ENCODE results near the gene RNGTT. TPM values are rescaled to one million over a fixed set of nuclear protein-coding genes. Genes with fewer than 3 reads are reported as not detected.

Gene RNGTT
- total RNA-seq, 1 donor from 2014 or later: 11.4 TPM

DNA sequence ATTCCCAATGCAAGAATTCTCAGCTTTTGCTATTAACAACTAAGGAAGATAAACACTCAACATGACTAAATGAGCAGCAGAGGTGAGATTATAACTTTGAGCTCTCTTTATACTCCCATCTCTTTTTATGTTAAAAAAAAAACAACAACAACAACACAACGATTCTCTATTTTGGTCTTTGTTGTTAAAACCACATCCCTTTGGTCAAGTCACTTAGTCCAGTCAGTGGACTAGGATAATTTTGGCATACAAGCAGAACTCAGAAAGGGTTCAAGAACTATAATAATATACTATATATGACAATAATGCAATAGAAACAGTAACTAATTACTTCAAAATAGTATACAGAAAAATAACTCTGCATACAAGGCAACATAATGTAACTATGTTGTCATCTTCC, 312.4 kb downstream of the RNGTT start:
- Histone ChIP-seq H3K9me3 (no peaks in the 10 kb centered on the region), H3K27me3 (ENCODE audit: low read depth) (no peaks in the 10 kb centered on the region), H3K36me3 (no peaks in the 10 kb centered on the region), H3K4me3 (no peak overlapping the region), H3K4me1 (no peaks in the 10 kb centered on the region), H3K27ac (no peak overlapping the region)
- TF ChIP-seq, protein P1, sequence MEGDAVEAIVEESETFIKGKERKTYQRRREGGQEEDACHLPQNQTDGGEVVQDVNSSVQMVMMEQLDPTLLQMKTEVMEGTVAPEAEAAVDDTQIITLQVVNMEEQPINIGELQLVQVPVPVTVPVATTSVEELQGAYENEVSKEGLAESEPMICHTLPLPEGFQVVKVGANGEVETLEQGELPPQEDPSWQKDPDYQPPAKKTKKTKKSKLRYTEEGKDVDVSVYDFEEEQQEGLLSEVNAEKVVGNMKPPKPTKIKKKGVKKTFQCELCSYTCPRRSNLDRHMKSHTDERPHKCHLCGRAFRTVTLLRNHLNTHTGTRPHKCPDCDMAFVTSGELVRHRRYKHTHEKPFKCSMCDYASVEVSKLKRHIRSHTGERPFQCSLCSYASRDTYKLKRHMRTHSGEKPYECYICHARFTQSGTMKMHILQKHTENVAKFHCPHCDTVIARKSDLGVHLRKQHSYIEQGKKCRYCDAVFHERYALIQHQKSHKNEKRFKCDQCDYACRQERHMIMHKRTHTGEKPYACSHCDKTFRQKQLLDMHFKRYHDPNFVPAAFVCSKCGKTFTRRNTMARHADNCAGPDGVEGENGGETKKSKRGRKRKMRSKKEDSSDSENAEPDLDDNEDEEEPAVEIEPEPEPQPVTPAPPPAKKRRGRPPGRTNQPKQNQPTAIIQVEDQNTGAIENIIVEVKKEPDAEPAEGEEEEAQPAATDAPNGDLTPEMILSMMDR (IDR thresholded peaks at IDR 0.05): no peak
- ATAC-seq (no peak), DNase-seq (no peak)
- intact Hi-C loops (cut with DNase I): no loop called here

DNA sequence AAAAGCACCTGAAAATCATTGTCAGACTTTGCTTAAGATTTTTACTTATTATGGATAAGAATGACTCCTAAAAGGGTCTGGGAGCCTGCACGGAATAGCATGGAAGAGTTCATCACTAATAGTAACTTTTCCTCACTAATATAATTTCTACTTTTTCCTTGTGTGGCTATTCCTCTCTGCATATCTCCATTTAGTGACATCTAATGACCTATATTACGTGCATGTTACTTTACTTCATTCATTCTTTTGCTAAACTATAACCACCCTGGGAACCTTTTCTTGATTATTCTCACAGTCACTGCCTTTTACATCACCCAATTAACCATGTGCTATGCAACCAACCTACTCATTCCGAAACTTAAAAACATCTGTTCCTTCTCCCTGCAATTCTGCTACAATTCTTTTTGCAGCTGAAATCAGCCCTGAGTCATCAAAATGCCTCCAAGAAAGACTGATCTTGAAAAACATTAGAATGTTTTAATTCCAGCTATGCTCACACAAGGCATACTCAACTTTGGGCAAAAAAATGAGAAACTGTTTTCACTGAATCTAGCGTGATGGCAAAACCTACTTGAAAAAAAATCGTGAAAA, 313.3 kb downstream of the RNGTT start:
- intact Hi-C loops (cut with DNase I): no loop called here
- H3K4me3 ChIP-seq: no peak overlapping the region
- TF ChIP-seq, protein P1 (IDR thresholded peaks at IDR 0.05): no peak
- H3K27me3 ChIP-seq (ENCODE audit: low read depth): no peaks in the 10 kb centered on the region
- ATAC-seq: no peak
- DNase-seq: no peak
- no peak overlapping the region for H3K27ac ChIP-seq
- H3K36me3 ChIP-seq: no peaks in the 10 kb centered on the region
- H3K4me1 ChIP-seq: no peaks in the 10 kb centered on the region
- H3K9me3 ChIP-seq: no peaks in the 10 kb centered on the region

DNA sequence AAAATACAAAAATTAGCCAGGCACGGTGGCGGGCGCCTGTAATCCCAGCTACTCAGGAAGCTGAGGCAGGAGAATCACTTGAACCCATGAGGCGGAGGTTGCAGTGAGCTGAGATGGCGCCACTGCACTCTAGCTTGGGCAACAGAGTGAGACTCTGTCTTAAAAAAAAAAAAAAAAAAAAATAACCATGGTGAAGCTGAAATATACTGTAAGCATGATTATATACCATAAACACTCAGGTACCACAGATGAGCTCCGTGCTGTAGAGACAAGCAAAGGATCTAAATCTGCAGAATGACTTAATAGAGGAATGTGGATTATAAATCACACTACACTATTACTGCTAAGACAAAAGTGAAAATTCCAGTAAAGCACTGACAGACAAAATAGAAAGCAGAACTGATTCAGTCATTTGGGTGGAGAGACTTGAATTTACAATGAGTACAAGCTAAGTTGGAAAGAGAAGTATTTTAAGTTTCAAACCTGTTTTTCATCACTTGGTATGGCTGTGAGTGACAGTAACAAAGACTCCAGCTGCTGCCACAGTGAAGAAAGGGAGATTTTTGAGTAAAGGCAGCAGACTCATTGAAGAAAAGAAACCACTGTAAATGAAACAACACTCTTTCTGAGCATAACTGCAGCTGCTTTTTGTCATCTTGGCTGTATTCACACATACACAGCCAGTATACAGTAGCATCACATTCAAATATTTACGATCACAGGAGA, 322.1 kb downstream of the RNGTT start:
- TF ChIP-seq, protein P1 (IDR thresholded peaks at IDR 0.05): no peak
- DNase-seq (no peak), ATAC-seq (no peak)
- no peaks in the 10 kb centered on the region for H3K36me3 ChIP-seq
- H3K4me3 ChIP-seq: no peak overlapping the region
- no peaks in the 10 kb centered on the region for H3K4me1 ChIP-seq
- H3K9me3 ChIP-seq: no peaks in the 10 kb centered on the region
- no peak overlapping the region for H3K27ac ChIP-seq
- intact Hi-C loops (cut with DNase I): no loop called here
- no peaks in the 10 kb centered on the region for H3K27me3 ChIP-seq (ENCODE audit: low read depth)

- Histone ChIP-seq H3K9me3 (no peaks in the 10 kb centered on the region), H3K4me3 (no peak overlapping the region), H3K27ac (no peak overlapping the region), H3K4me1 (no peaks in the 10 kb centered on the region), H3K36me3 (no peaks in the 10 kb centered on the region), H3K27me3 (ENCODE audit: low read depth) (no peaks in the 10 kb centered on the region)
- no peak for ATAC-seq
- intact Hi-C loops (cut with DNase I): no loop called here
- TF ChIP-seq, protein P1 (IDR thresholded peaks at IDR 0.05): no peak
- DNase-seq: no peak
Observed at GRCh38 chr6:88637761-88638545, 325.5 kb downstream of the RNGTT start.

- ATAC-seq (no peak), DNase-seq (no peak)
- Histone ChIP-seq H3K4me1 (no peaks in the 10 kb centered on the region), H3K4me3 (no peak overlapping the region), H3K36me3 (no peaks in the 10 kb centered on the region), H3K27ac (no peak overlapping the region), H3K9me3 (no peaks in the 10 kb centered on the region), H3K27me3 (ENCODE audit: low read depth) (no peaks in the 10 kb centered on the region)
- intact Hi-C loops (cut with DNase I): no loop called here
- TF ChIP-seq, protein P1 (IDR thresholded peaks at IDR 0.05): no peak
Observed at GRCh38 chr6:88636871-88637270, 326.5 kb downstream of the RNGTT start.
